HepG2 (cell line): ENCODE measurements around the gene PARM1. TPM values are rescaled to one million over a fixed set of nuclear protein-coding genes. Genes with fewer than 3 reads are reported as not detected.

ENCODE experiments used
- ATAC-seq: fragments of 200-7000 bp; cut with Tn5 transposase; 3 replicates; pipeline ENCODE4 v1.9.1; 2020; ENCODE audit warnings: mild to moderate bottlenecking, moderate library complexity
- BruUV-seq: library from RNA; stranded (reverse); fragments of 400-500 nt; replicated peaks from 2 replicates; lab custom pipeline; 2021; lab: Mats Ljungman, UMichigan
- CTCF ChIA-PET: fragments of 300-600 bp; formaldehyde crosslinking; extraction: SDS; loops from one replicate; lab custom pipeline; 2021; ENCODE audit warnings: low total read pairs, inconsistent platforms, low intra/inter-chr PET ratio; lab: Yijun Ruan, JAX
- POLR2A ChIA-PET: fragments of 350-600 bp; sonication (Branson Sonifier 250); formaldehyde crosslinking; loops from one replicate; lab custom pipeline; 2020; ENCODE audit warnings: antibody characterized with exemption, inconsistent platforms; lab: Yijun Ruan, JAX
- DNase-seq: peaks from one replicate; pipeline ENCODE4 v3.0.0-alpha.2; 2015; ENCODE audit warnings: low spot score
- FAIRE-seq: peaks from 3 replicates; lab custom pipeline; 2011; peaks lifted over from hg19 to GRCh38; lab: Jason Lieb, UNC
- H2AFZ ChIP-seq: one replicate; pipeline ENCODE4 v1.6.1; 2011; ENCODE audit warnings: low read length, inconsistent platforms
- H3K27ac ChIP-seq: fragments of 300-600 bp; 3 replicates; pipeline ENCODE4 v1.8.0; 2011; ENCODE audit warnings: mixed run types, mild to moderate bottlenecking, mixed read lengths, low read length, inconsistent platforms; ENCODE audit not compliant: insufficient read depth; ENCODE audit errors: extremely low read length
- H3K27me3 ChIP-seq, 2 experiments: fragments of 200-600 bp in 1 of 2; 2 replicates in 1 of 2; 3 replicates in 1 of 2; pipeline versions ENCODE4 v1.6.0 to v1.8.0; 2011; ENCODE audit warnings: low read length in 2 of 2, mild to moderate bottlenecking in 2 of 2, moderate library complexity in 2 of 2, inconsistent platforms in 1 of 2; ENCODE audit not compliant: insufficient read depth in 2 of 2, control insufficient read depth in 1 of 2
- H3K36me3 ChIP-seq, 2 experiments: fragments of 200-600 bp in 1 of 2; replicated peaks in 1 of 2; 2 replicates in 1 of 2; 3 replicates in 1 of 2; pipeline versions ENCODE4 v1.5.1 to v1.8.0; 2011; ENCODE audit warnings: low read length in 2 of 2, inconsistent platforms in 1 of 2; ENCODE audit not compliant: insufficient read depth in 2 of 2, control insufficient read depth in 1 of 2
- H3K4me1 ChIP-seq: 2 replicates; pipeline ENCODE4 v1.5.1; 2012; ENCODE audit warnings: low read length, inconsistent platforms; ENCODE audit not compliant: insufficient read depth
- H3K4me2 ChIP-seq: 2 replicates; pipeline ENCODE4 v1.6.0; 2011; ENCODE audit warnings: low read depth, low read length, inconsistent platforms
- H3K4me3 ChIP-seq, 3 experiments: fragments of 200-600 bp in 1 of 3; sonication (generic), shearing (Covaris generic) in 1 of 3; replicated peaks in 1 of 3; 2 replicates each; pipeline ENCODE4 v1.5.1; 2011 to 2016; ENCODE audit warnings: low read length in 3 of 3, inconsistent platforms in 2 of 3, low read depth in 2 of 3, mild to moderate bottlenecking in 2 of 3, control low read depth in 1 of 3, mixed read lengths in 1 of 3; ENCODE audit not compliant: insufficient read depth in 1 of 3
- H3K79me2 ChIP-seq: one replicate; pipeline ENCODE4 v1.6.1; 2011; ENCODE audit warnings: low read length, inconsistent platforms; ENCODE audit not compliant: insufficient read depth
- H3K9ac ChIP-seq: 2 replicates; pipeline ENCODE4 v1.6.0; 2011; ENCODE audit warnings: mild to moderate bottlenecking, low read depth, low read length, inconsistent platforms; ENCODE audit not compliant: insufficient read depth
- H3K9me3 ChIP-seq: 2 replicates; pipeline ENCODE4 v1.5.1; 2012; ENCODE audit warnings: mild to moderate bottlenecking, low read length
- H4K20me1 ChIP-seq: 2 replicates; pipeline ENCODE4 v1.6.0; 2011; ENCODE audit warnings: inconsistent platforms, mild to moderate bottlenecking, low read length, moderate library complexity; ENCODE audit not compliant: insufficient read depth
- FOXO1 ChIP-seq: sonication (generic); formaldehyde crosslinking; IDR thresholded peaks from 2 replicates; pipeline ENCODE4 v1.4.0; 2020; ENCODE audit warnings: missing genetic modification reagents
- FOXP1 ChIP-seq, 2 experiments: fragments of 450-650 bp in 1 of 2; IDR thresholded peaks; 2 replicates each; pipeline ENCODE4 v1.6.1; 2017 to 2018; ENCODE audit warnings: antibody characterized with exemption in 1 of 2
- HNRNPK ChIP-seq: fragments of 200-400 bp; formaldehyde crosslinking; IDR thresholded peaks from 2 replicates; pipeline ENCODE4 v1.6.1; 2018; ENCODE audit warnings: low read length, low read depth, moderate library complexity, mild to moderate bottlenecking; ENCODE audit not compliant: poor library complexity, severe bottlenecking
- HOXA3 ChIP-seq: sonication (generic); formaldehyde crosslinking; IDR thresholded peaks from 2 replicates; pipeline ENCODE4 v1.5.0; 2020; ENCODE audit warnings: missing genetic modification reagents
- MAFK ChIP-seq, 2 experiments: IDR thresholded peaks in 1 of 2; conservative IDR thresholded peaks in 1 of 2; 2 replicates each; pipeline ENCODE4 v1.6.1; 2011; ENCODE audit warnings: improper control_type of control experiment in 2 of 2, low read length in 2 of 2
- MED8 ChIP-seq: sonication (generic); formaldehyde crosslinking; IDR thresholded peaks from 2 replicates; pipeline ENCODE4 v1.8.1; 2023; ENCODE audit warnings: mild to moderate bottlenecking, missing genetic modification reagents; ENCODE audit not compliant: insufficient replicate concordance
- SMAD9 ChIP-seq: sonication (generic); formaldehyde crosslinking; IDR thresholded peaks from 2 replicates; pipeline ENCODE4 v1.5.1; 2020; ENCODE audit warnings: mild to moderate bottlenecking, missing genetic modification reagents
- ZNF263 ChIP-seq: sonication (generic); formaldehyde crosslinking; IDR thresholded peaks from 2 replicates; pipeline ENCODE4 v1.4.0; 2020; ENCODE audit warnings: missing genetic modification reagents
- ZNF614 ChIP-seq: IDR thresholded peaks from 2 replicates; pipeline ENCODE4 v1.6.1; 2018; ENCODE audit warnings: missing biosample characterization, missing genetic modification reagents, inconsistent platforms, borderline replicate concordance
- ZNF678 ChIP-seq: sonication (generic); formaldehyde crosslinking; IDR thresholded peaks from 2 replicates; pipeline ENCODE4 v1.4.0; 2020; ENCODE audit warnings: mild to moderate bottlenecking, missing genetic modification reagents
- ZNF747 ChIP-seq: sonication (generic); formaldehyde crosslinking; IDR thresholded peaks from 2 replicates; pipeline ENCODE4 v1.8.1; 2023; ENCODE audit warnings: missing genetic modification reagents, mild to moderate bottlenecking, borderline replicate concordance
- WGBS: methylation state at CpG from one replicate; pipeline ENCODE4 v1.1.6; 2017; ENCODE audit warnings: low lambda C conversion rate; 5-methylcytosine and 5-hydroxymethylcytosine counted together
- in situ Hi-C: cut with HindIII; loops from 2 replicates; pipeline ENCODE4 v1.10.0; 2017; ENCODE audit warnings: low pct_unique_long_range_greater_than_20kb; ENCODE audit not compliant: extremely low pct_ligation_motif_present
- intact Hi-C: fragments of 100-400 bp; cut with micrococcal nuclease; formaldehyde crosslinking; loops from one replicate; pipeline ENCODE4 v1.10.0; 2022; ENCODE audit not compliant: unreplicated experiment
- polyA plus RNA-seq, 8 experiments: library from polyadenylated mRNA; depleted of rRNA in 3 of 8; stranded (reverse) in 7 of 8; unstranded in 1 of 8; fragments of >200 nt; fragmentation: Illumina TruSeq in 4 of 8; extraction: Trizol in 4 of 8; gene quantifications; 2 replicates each; pipeline versions ENCODE4 v1.2.1 to v1.2.3, GENCODE V29; 2011 to 2016; ENCODE audit warnings: low read depth in 4 of 8, missing spikeins in 1 of 8, mixed read lengths in 1 of 8; ENCODE audit not compliant: insufficient read depth in 1 of 8
- total RNA-seq, 5 experiments: library from RNA; depleted of rRNA; stranded (reverse); fragments of >200 nt; fragmentation: Illumina TruSeq; extraction: Trizol; gene quantifications; 2 replicates each; pipeline ENCODE4 v1.2.3, GENCODE V29; 2016; ENCODE audit warnings: low read depth in 1 of 5
- TF ChIP-seq, protein P1 (sequence below): sonication (generic); formaldehyde crosslinking; conservative IDR thresholded peaks from 2 replicates; pipeline ENCODE4 v1.4.0; 2020; ENCODE audit warnings: missing genetic modification reagents
- TF ChIP-seq, protein P2 (sequence below): sonication (generic); formaldehyde crosslinking; IDR thresholded peaks from 2 replicates; pipeline ENCODE4 v1.4.0; 2020; ENCODE audit warnings: mild to moderate bottlenecking, missing genetic modification reagents
- TF ChIP-seq, protein P3 (sequence below): fragments of 450-650 bp; IDR thresholded peaks from 2 replicates; pipeline ENCODE4 v1.6.1; 2017
- TF ChIP-seq, protein P4 (sequence below): sonication (generic); formaldehyde crosslinking; IDR thresholded peaks from 2 replicates; pipeline ENCODE4 v1.8.1; 2022; ENCODE audit warnings: mild to moderate bottlenecking, missing genetic modification reagents

The PARM1 gene
- total and polyA plus RNA-seq, 2 of the 13 experiments (the other 11 are each of a cell fraction or from before 2014, with no cell fraction given) = not detected

DNA sequence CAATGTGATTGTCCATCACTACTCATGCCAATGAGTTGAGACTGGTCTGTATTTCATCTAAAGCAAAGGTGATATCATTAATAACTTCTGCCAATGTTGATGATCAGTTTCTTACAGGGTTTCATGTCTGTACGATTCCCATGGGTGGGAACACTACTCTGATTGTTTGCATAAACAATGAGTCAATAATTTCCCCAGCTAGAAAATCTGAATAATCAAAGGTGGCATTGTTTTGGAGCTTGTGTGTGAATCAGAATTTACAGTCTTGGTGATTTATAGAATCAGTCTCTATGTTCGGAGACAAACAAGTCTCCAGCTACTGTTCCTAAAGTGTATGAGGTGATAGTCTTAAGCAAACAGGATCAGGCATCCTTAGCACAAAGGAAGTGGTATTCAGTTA lies 35.5 kb upstream of the PARM1 start:
- ChIA-PET CTCF (no interaction called here), POLR2A (no interaction called here)
- ATAC-seq = no peak
- H3K4me1 ChIP-seq = peaks cover 10% of the 10 kb centered on the region
- H2AFZ ChIP-seq = no peak overlapping the region
- H3K9ac ChIP-seq = no peak overlapping the region
- no peak overlapping the region for H3K4me3 ChIP-seq
- no peaks in the 10 kb centered on the region for H3K27me3 ChIP-seq
- H3K36me3 ChIP-seq = no peaks in the 10 kb centered on the region
- no peak overlapping the region for H3K4me2 ChIP-seq
- no peaks in the 10 kb centered on the region for H3K9me3 ChIP-seq
- DNase-seq = no peak
- intact Hi-C loops (no loop called here), in situ Hi-C loops (no loop called here)
- FAIRE-seq = no peak
- BruUV-seq = no TSS peak
- H4K20me1 ChIP-seq = no peaks in the 10 kb centered on the region
- 41% methylated on average over 2 of the region's 2 CpGs for WGBS
- no peaks in the 10 kb centered on the region for H3K79me2 ChIP-seq
- TF ChIP-seq MED8 (CRISPR knock-in tag) (no peak), MAFK (conservative IDR thresholded peaks at IDR 0.05 in 1 of 2, IDR thresholded peaks at IDR 0.05 in 1 of 2; ENCODE audit: low read length in 2 of 2) (no peak), ZNF263 (no peak), SMAD9 (CRISPR knock-in tag) (no peak), ZNF614 (CRISPR knock-in tag) (no peak), HNRNPK (no peak), FOXP1 (IDR thresholded peaks at IDR 0.05) (no peak), FOXP1 (CRISPR knock-in tag; IDR thresholded peaks at IDR 0.05) (no peak), ZNF747 (no peak), HOXA3 (no peak), FOXO1 (CRISPR knock-in tag) (no peak), ZNF678 (no peak)
- TF ChIP-seq, protein P1, sequence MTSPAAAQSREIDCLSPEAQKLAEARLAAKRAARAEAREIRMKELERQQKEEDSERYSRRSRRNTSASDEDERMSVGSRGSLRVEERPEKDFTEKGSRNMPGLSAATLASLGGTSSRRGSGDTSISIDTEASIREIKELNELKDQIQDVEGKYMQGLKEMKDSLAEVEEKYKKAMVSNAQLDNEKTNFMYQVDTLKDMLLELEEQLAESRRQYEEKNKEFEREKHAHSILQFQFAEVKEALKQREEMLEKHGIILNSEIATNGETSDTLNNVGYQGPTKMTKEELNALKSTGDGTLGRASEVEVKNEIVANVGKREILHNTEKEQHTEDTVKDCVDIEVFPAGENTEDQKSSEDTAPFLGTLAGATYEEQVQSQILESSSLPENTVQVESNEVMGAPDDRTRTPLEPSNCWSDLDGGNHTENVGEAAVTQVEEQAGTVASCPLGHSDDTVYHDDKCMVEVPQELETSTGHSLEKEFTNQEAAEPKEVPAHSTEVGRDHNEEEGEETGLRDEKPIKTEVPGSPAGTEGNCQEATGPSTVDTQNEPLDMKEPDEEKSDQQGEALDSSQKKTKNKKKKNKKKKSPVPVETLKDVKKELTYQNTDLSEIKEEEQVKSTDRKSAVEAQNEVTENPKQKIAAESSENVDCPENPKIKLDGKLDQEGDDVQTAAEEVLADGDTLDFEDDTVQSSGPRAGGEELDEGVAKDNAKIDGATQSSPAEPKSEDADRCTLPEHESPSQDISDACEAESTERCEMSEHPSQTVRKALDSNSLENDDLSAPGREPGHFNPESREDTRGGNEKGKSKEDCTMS = no peak
- TF ChIP-seq, protein P2, sequence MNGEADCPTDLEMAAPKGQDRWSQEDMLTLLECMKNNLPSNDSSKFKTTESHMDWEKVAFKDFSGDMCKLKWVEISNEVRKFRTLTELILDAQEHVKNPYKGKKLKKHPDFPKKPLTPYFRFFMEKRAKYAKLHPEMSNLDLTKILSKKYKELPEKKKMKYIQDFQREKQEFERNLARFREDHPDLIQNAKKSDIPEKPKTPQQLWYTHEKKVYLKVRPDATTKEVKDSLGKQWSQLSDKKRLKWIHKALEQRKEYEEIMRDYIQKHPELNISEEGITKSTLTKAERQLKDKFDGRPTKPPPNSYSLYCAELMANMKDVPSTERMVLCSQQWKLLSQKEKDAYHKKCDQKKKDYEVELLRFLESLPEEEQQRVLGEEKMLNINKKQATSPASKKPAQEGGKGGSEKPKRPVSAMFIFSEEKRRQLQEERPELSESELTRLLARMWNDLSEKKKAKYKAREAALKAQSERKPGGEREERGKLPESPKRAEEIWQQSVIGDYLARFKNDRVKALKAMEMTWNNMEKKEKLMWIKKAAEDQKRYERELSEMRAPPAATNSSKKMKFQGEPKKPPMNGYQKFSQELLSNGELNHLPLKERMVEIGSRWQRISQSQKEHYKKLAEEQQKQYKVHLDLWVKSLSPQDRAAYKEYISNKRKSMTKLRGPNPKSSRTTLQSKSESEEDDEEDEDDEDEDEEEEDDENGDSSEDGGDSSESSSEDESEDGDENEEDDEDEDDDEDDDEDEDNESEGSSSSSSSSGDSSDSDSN = no peak
- TF ChIP-seq, protein P3, sequence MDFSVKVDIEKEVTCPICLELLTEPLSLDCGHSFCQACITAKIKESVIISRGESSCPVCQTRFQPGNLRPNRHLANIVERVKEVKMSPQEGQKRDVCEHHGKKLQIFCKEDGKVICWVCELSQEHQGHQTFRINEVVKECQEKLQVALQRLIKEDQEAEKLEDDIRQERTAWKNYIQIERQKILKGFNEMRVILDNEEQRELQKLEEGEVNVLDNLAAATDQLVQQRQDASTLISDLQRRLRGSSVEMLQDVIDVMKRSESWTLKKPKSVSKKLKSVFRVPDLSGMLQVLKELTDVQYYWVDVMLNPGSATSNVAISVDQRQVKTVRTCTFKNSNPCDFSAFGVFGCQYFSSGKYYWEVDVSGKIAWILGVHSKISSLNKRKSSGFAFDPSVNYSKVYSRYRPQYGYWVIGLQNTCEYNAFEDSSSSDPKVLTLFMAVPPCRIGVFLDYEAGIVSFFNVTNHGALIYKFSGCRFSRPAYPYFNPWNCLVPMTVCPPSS = no peak
- TF ChIP-seq, protein P4, sequence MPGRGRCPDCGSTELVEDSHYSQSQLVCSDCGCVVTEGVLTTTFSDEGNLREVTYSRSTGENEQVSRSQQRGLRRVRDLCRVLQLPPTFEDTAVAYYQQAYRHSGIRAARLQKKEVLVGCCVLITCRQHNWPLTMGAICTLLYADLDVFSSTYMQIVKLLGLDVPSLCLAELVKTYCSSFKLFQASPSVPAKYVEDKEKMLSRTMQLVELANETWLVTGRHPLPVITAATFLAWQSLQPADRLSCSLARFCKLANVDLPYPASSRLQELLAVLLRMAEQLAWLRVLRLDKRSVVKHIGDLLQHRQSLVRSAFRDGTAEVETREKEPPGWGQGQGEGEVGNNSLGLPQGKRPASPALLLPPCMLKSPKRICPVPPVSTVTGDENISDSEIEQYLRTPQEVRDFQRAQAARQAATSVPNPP = no peak
- TF ChIP-seq, all 625 proteins: peak for 0
- H3K27ac ChIP-seq = no peak overlapping the region
